IMR-90 (cell line): ENCODE measurements around the gene ARHGAP8. TPM values are rescaled to one million over a fixed set of nuclear protein-coding genes. Genes with fewer than 3 reads are reported as not detected.

ENCODE experiments used
- ATAC-seq: fragments of 200-7000 bp; cut with Tn5 transposase; 2 replicates; pipeline ENCODE4 v1.9.1; 2020; ENCODE audit warnings: low read depth, mild to moderate bottlenecking, moderate library complexity
- BruUV-seq: library from RNA; stranded (reverse); fragments of 400-500 nt; replicated peaks from 2 replicates; lab custom pipeline; 2021; lab: Mats Ljungman, UMichigan
- CTCF ChIA-PET: fragments of 300-600 bp; formaldehyde crosslinking; extraction: SDS; loops from one replicate; lab custom pipeline; 2021; ENCODE audit warnings: antibody characterized with exemption; lab: Yijun Ruan, JAX
- POLR2A ChIA-PET: fragments of 300-600 bp; sonication (Branson Sonifier 250); formaldehyde crosslinking; loops from one replicate; lab custom pipeline; 2022; ENCODE audit warnings: antibody characterized with exemption; ENCODE audit not compliant: unreplicated experiment; lab: Charles Lee
- DNase-seq: peaks from one replicate; pipeline ENCODE4 v3.0.0; 2013
- H2AFZ ChIP-seq: replicated peaks from 2 replicates; pipeline ENCODE3; 2013; ENCODE audit warnings: low read length, mild to moderate bottlenecking; ENCODE audit not compliant: poor library complexity
- H2AK5ac ChIP-seq: 2 replicates; pipeline ENCODE4 v1.6.1; 2013; ENCODE audit warnings: low read depth, low read length, inconsistent platforms
- H2AK9ac ChIP-seq: replicated peaks from 2 replicates; pipeline ENCODE3; 2013; ENCODE audit warnings: mild to moderate bottlenecking, low read depth, low read length, moderate library complexity; ENCODE audit not compliant: poor library complexity
- H2BK120ac ChIP-seq: 2 replicates; pipeline ENCODE4 v1.6.1; 2013; ENCODE audit warnings: low read depth, low read length, inconsistent platforms
- H2BK15ac ChIP-seq: 3 replicates; pipeline ENCODE4 v1.6.1; 2013; ENCODE audit warnings: low read depth, low read length, inconsistent platforms
- H2BK20ac ChIP-seq: 2 replicates; pipeline ENCODE4 v1.6.1; 2013; ENCODE audit warnings: low read depth, mild to moderate bottlenecking, inconsistent platforms, low read length, moderate library complexity
- H2BK5ac ChIP-seq: 2 replicates; pipeline ENCODE4 v1.6.1; 2013; ENCODE audit warnings: mild to moderate bottlenecking, low read depth, low read length, inconsistent platforms; ENCODE audit not compliant: poor library complexity, severe bottlenecking
- H3K14ac ChIP-seq: replicated peaks from 2 replicates; pipeline ENCODE4 v1.6.1; 2013; ENCODE audit warnings: low read depth, low read length, inconsistent platforms
- H3K18ac ChIP-seq: 2 replicates; pipeline ENCODE4 v1.6.1; 2013; ENCODE audit warnings: low read depth, low read length, control low read depth
- H3K23ac ChIP-seq: 2 replicates; pipeline ENCODE4 v1.6.1; 2013; ENCODE audit warnings: low read depth, low read length, inconsistent platforms
- H3K27ac ChIP-seq: 2 replicates; pipeline ENCODE4 v1.5.1; 2013; ENCODE audit warnings: mild to moderate bottlenecking, control low read depth, low read length; ENCODE audit not compliant: insufficient read depth
- H3K27me3 ChIP-seq: 2 replicates; pipeline ENCODE4 v1.6.1; 2013; ENCODE audit warnings: low read length; ENCODE audit not compliant: control insufficient read depth, insufficient read depth
- H3K36me3 ChIP-seq: 2 replicates; pipeline ENCODE4 v1.6.1; 2013; ENCODE audit warnings: low read length, mixed read lengths; ENCODE audit not compliant: control insufficient read depth, insufficient read depth
- H3K4ac ChIP-seq: 2 replicates; pipeline ENCODE4 v1.6.1; 2013; ENCODE audit warnings: low read depth, low read length, inconsistent platforms
- H3K4me1 ChIP-seq: 2 replicates; pipeline ENCODE4 v1.6.1; 2013; ENCODE audit warnings: low read length, mixed read lengths; ENCODE audit not compliant: control insufficient read depth, insufficient read depth
- H3K4me2 ChIP-seq: 2 replicates; pipeline ENCODE4 v1.6.1; 2013; ENCODE audit warnings: low read depth, mild to moderate bottlenecking, control low read depth, low read length, moderate library complexity
- H3K4me3 ChIP-seq: 2 replicates; pipeline ENCODE4 v1.5.1; 2013; ENCODE audit warnings: low read depth, mild to moderate bottlenecking, control low read depth, low read length, moderate library complexity; ENCODE audit not compliant: insufficient read depth
- H3K56ac ChIP-seq: 2 replicates; pipeline ENCODE4 v1.6.1; 2013; ENCODE audit warnings: low read length, inconsistent platforms; ENCODE audit not compliant: insufficient read depth; ENCODE audit errors: extremely low read depth
- H3K79me1 ChIP-seq, 2 experiments: 2 replicates each; pipeline ENCODE4 v1.6.1; 2013; ENCODE audit warnings: low read length in 2 of 2, inconsistent platforms in 1 of 2, low read depth in 1 of 2
- H3K9ac ChIP-seq: 2 replicates; pipeline ENCODE4 v1.6.1; 2013; ENCODE audit warnings: low read depth, low read length, control low read depth
- H3K9me1 ChIP-seq: 2 replicates; pipeline ENCODE4 v1.6.1; 2013; ENCODE audit warnings: low read length, inconsistent platforms; ENCODE audit not compliant: insufficient read depth
- H3K9me3 ChIP-seq: 2 replicates; pipeline ENCODE4 v1.6.1; 2013; ENCODE audit warnings: low read length; ENCODE audit not compliant: control insufficient read depth, insufficient read depth
- H4K20me1 ChIP-seq: 2 replicates; pipeline ENCODE4 v1.6.1; 2013; ENCODE audit warnings: low read length, inconsistent platforms; ENCODE audit not compliant: insufficient read depth
- H4K5ac ChIP-seq: 2 replicates; pipeline ENCODE4 v1.6.1; 2013; ENCODE audit warnings: mild to moderate bottlenecking, low read depth, low read length, control low read depth
- H4K8ac ChIP-seq, 2 experiments: 2 replicates each; pipeline ENCODE4 v1.6.1; 2013; ENCODE audit warnings: low read depth in 2 of 2, low read length in 2 of 2, control low read depth in 1 of 2, inconsistent platforms in 1 of 2
- H4K91ac ChIP-seq: 2 replicates; pipeline ENCODE4 v1.6.1; 2013; ENCODE audit warnings: low read depth, low read length, inconsistent platforms; ENCODE audit not compliant: insufficient read depth
- BHLHE40 ChIP-seq: fragments of 150-350 bp; IDR thresholded peaks from 2 replicates; pipeline ENCODE4 v1.6.1; 2016; ENCODE audit warnings: mild to moderate bottlenecking, low read depth, low read length
- ELK1 ChIP-seq: fragments of 150-350 bp; IDR thresholded peaks from 2 replicates; pipeline ENCODE4 v1.6.1; 2016; ENCODE audit warnings: low read depth, mild to moderate bottlenecking, low read length, moderate library complexity, borderline replicate concordance
- RFX5 ChIP-seq: IDR thresholded peaks from 2 replicates; pipeline ENCODE4 v1.8.0; 2012; ENCODE audit warnings: low read depth, mild to moderate bottlenecking, low read length, moderate library complexity
- WGBS, 2 experiments: methylation state at CpG; one replicate each; pipeline versions ENCODE4 v1.1.5 to v1.1.7; 2013; ENCODE audit warnings: missing lambda C conversion rate in 2 of 2; ENCODE audit not compliant: insufficient read length in 1 of 2; ENCODE audit errors: extremely low coverage in 2 of 2; 5-methylcytosine and 5-hydroxymethylcytosine counted together
- dilution Hi-C: fragments of 300-500 bp; cut with HindIII; formaldehyde crosslinking; loops from one replicate; pipeline ENCODE4 v1.14.3; 2018; ENCODE audit warnings: low sequenced_read_pairs; ENCODE audit not compliant: unreplicated experiment
- in situ Hi-C: fragments of 300-500 bp; cut with MboI; formaldehyde crosslinking; loops from 3 replicates; pipeline ENCODE4 v1.14.3; 2019; ENCODE audit warnings: low sequenced_read_pairs, inconsistent platforms, mixed read lengths
- intact Hi-C: fragments of 100-400 bp; cut with micrococcal nuclease; formaldehyde crosslinking; loops from 2 replicates; pipeline ENCODE4 v1.10.0; 2022
- polyA plus RNA-seq, 3 experiments: library from polyadenylated mRNA; depleted of rRNA; stranded (reverse); fragments of >200 nt; gene quantifications; 2 replicates each; pipeline ENCODE4 v1.2.3, GENCODE V29; 2012; ENCODE audit warnings: low replicate concordance in 1 of 3
- total RNA-seq: library from RNA; depleted of rRNA; stranded (reverse); fragments of >200 nt; gene quantifications from 2 replicates; pipeline ENCODE4 v1.2.3, GENCODE V29; 2012

The ARHGAP8 gene
- total and polyA plus RNA-seq, 2 of the 4 experiments (the other 2 are of a cell fraction): 0.18 to 0.21 TPM

GRCh38 chr22:44773082-44773481 is 20.7 kb downstream of the ARHGAP8 start:
- no peak overlapping the region for H3K4me2 ChIP-seq
- H3K79me1 ChIP-seq: no peaks in the 10 kb centered on the region
- TF ChIP-seq RFX5 (no peak), ELK1 (no peak), BHLHE40 (no peak)
- H3K9me3 ChIP-seq: peaks cover 5% of the 10 kb centered on the region
- ChIA-PET POLR2A (interaction anchor here (0.5 kb wide), 1 partner anchor 390 kb away, joined by 3 read pairs; no protein-coding TSS in a partner anchor), CTCF (no interaction called here)
- no peaks in the 10 kb centered on the region for H3K4me1 ChIP-seq
- no peak overlapping the region for H3K9ac ChIP-seq
- H3K4me3 ChIP-seq: no peak overlapping the region
- in situ Hi-C loops: no loop called here
- H2BK15ac ChIP-seq: no peak overlapping the region
- no peak overlapping the region for H2AFZ ChIP-seq
- H3K18ac ChIP-seq: no peak overlapping the region
- no TSS peak for BruUV-seq
- dilution Hi-C loops: no loop called here
- no peaks in the 10 kb centered on the region for H3K9me1 ChIP-seq
- H4K91ac ChIP-seq: no peak overlapping the region
- no peak overlapping the region for H2BK120ac ChIP-seq
- peaks cover 5% of the 10 kb centered on the region; the same call in 1 of the 2 replicates for H3K27me3 ChIP-seq
- H3K14ac ChIP-seq: no peak overlapping the region
- H3K56ac ChIP-seq: no peak overlapping the region
- DNase-seq (no peak), ATAC-seq (no peak)
- H3K23ac ChIP-seq: no peak overlapping the region
- H3K4ac ChIP-seq: no peak overlapping the region
- no peak overlapping the region for H2BK5ac ChIP-seq
- no peak overlapping the region for H2AK5ac ChIP-seq
- no peak overlapping the region for H4K5ac ChIP-seq
- no peaks in the 10 kb centered on the region for H4K20me1 ChIP-seq
- no peaks in the 10 kb centered on the region for H3K36me3 ChIP-seq
- intact Hi-C loops: no loop called here
- H3K27ac ChIP-seq: no peak overlapping the region
- no peak overlapping the region for H4K8ac ChIP-seq
- WGBS, 2 experiments: no CpG with 5 or more reads among the region's 1 CpG
- no peak overlapping the region for H2BK20ac ChIP-seq
- no peak overlapping the region for H2AK9ac ChIP-seq
